DND-41 (cell line): Measurements from ENCODE around the gene IL20RA.
"Not testable (repeated sequence)": the region's sequence is repeated elsewhere in the genome, so short reads cannot be mapped to it uniquely, and the experiment has no call there.

ENCODE experiments used
- ATAC-seq: fragments of 200-7000 bp; cut with Tn5 transposase; 3 replicates; pipeline ENCODE4 v1.9.1; 2021; ENCODE audit warnings: low read depth; ENCODE audit not compliant: insufficient read depth
- DNase-seq: peaks from one replicate; pipeline ENCODE4 v3.0.0-alpha.2; 2020
- H2AFZ ChIP-seq: 2 replicates; pipeline ENCODE4 v1.6.0; 2012; ENCODE audit warnings: low read depth, low read length
- H3K27ac ChIP-seq: 2 replicates; pipeline ENCODE4 v1.5.1; 2012; ENCODE audit warnings: low read length, inconsistent platforms
- H3K27me3 ChIP-seq: fragments of 200-600 bp; sonication (generic); 2 replicates; pipeline ENCODE4 v1.6.0; 2012; ENCODE audit warnings: low read length, mild to moderate bottlenecking, inconsistent platforms; ENCODE audit not compliant: insufficient read depth, poor library complexity
- H3K36me3 ChIP-seq: 2 replicates; pipeline ENCODE4 v1.5.1; 2012; ENCODE audit warnings: low read length, inconsistent platforms; ENCODE audit not compliant: insufficient read depth
- H3K4me1 ChIP-seq: 2 replicates; pipeline ENCODE4 v1.5.1; 2012; ENCODE audit warnings: mild to moderate bottlenecking, low read length; ENCODE audit not compliant: insufficient read depth
- H3K4me2 ChIP-seq: 2 replicates; pipeline ENCODE4 v1.6.0; 2012; ENCODE audit warnings: mild to moderate bottlenecking, moderate library complexity, low read length, inconsistent platforms; ENCODE audit not compliant: insufficient read depth
- H3K4me3 ChIP-seq, 2 experiments: fragments of 200-600 bp in 1 of 2; shearing (Covaris generic) in 1 of 2; 2 replicates each; pipeline ENCODE4 v1.5.1; 2012 to 2016; ENCODE audit warnings: inconsistent platforms in 2 of 2, low read length in 2 of 2, mild to moderate bottlenecking in 2 of 2, low read depth in 1 of 2, moderate library complexity in 1 of 2
- H3K79me2 ChIP-seq: 2 replicates; pipeline ENCODE4 v1.6.0; 2012; ENCODE audit warnings: low read length, inconsistent platforms; ENCODE audit not compliant: insufficient read depth
- H3K9ac ChIP-seq: 2 replicates; pipeline ENCODE4 v1.6.0; 2012; ENCODE audit warnings: low read depth, mild to moderate bottlenecking, inconsistent platforms, low read length, moderate library complexity
- H3K9me3 ChIP-seq: 2 replicates; pipeline ENCODE4 v1.5.1; 2012; ENCODE audit warnings: low read length, moderate library complexity, mild to moderate bottlenecking, inconsistent platforms; ENCODE audit not compliant: insufficient read depth, severe bottlenecking
- H4K20me1 ChIP-seq: 2 replicates; pipeline ENCODE4 v1.6.0; 2012; ENCODE audit warnings: low read length; ENCODE audit not compliant: insufficient read depth
- EZH2 ChIP-seq: IDR thresholded peaks from 3 replicates; pipeline ENCODE4 v1.6.1; 2012; ENCODE audit warnings: borderline replicate concordance, low read depth, mild to moderate bottlenecking, moderate library complexity, low read length, inconsistent platforms; ENCODE audit not compliant: severe bottlenecking
- TF ChIP-seq, protein P1 (sequence below): IDR thresholded peaks from 2 replicates; pipeline ENCODE4 v1.5.1; 2012; ENCODE audit warnings: borderline replicate concordance, low read length, moderate library complexity, mild to moderate bottlenecking; ENCODE audit not compliant: poor library complexity, severe bottlenecking; ENCODE audit errors: extremely low read depth

Gene IL20RA

GRCh38 chr6:137076277-137077068, 31.7 kb upstream of the IL20RA start:
- peak; percentile 75 for DNase-seq
- H3K79me2 ChIP-seq, result no peaks in the 10 kb centered on the region
- TF ChIP-seq EZH2, result no peak
- TF ChIP-seq, protein P1, sequence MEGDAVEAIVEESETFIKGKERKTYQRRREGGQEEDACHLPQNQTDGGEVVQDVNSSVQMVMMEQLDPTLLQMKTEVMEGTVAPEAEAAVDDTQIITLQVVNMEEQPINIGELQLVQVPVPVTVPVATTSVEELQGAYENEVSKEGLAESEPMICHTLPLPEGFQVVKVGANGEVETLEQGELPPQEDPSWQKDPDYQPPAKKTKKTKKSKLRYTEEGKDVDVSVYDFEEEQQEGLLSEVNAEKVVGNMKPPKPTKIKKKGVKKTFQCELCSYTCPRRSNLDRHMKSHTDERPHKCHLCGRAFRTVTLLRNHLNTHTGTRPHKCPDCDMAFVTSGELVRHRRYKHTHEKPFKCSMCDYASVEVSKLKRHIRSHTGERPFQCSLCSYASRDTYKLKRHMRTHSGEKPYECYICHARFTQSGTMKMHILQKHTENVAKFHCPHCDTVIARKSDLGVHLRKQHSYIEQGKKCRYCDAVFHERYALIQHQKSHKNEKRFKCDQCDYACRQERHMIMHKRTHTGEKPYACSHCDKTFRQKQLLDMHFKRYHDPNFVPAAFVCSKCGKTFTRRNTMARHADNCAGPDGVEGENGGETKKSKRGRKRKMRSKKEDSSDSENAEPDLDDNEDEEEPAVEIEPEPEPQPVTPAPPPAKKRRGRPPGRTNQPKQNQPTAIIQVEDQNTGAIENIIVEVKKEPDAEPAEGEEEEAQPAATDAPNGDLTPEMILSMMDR, result peak; percentile 95
- no peak overlapping the region for H2AFZ ChIP-seq
- H3K27me3 ChIP-seq, result no peaks in the 10 kb centered on the region
- no peaks in the 10 kb centered on the region for H4K20me1 ChIP-seq
- H3K27ac ChIP-seq, result no peak overlapping the region
- H3K9me3 ChIP-seq, result no peaks in the 10 kb centered on the region
- no peaks in the 10 kb centered on the region for H3K4me1 ChIP-seq
- no peak overlapping the region for H3K4me3 ChIP-seq
- no peak overlapping the region for H3K9ac ChIP-seq
- peak; percentile 100 for ATAC-seq
- no peak overlapping the region for H3K4me2 ChIP-seq
- no peaks in the 10 kb centered on the region for H3K36me3 ChIP-seq

- H3K36me3 ChIP-seq, H3K9ac ChIP-seq, H3K4me2 ChIP-seq, H3K79me2 ChIP-seq, ATAC-seq, DNase-seq, H3K27ac ChIP-seq, H3K4me1 ChIP-seq, H3K4me3 ChIP-seq, H4K20me1 ChIP-seq, H2AFZ ChIP-seq, H3K9me3 ChIP-seq, H3K27me3 ChIP-seq: not testable (repeated sequence)
These were observed 31.0 kb upstream of the IL20RA start for GRCh38 chr6:137075790-137076189.

DNA sequence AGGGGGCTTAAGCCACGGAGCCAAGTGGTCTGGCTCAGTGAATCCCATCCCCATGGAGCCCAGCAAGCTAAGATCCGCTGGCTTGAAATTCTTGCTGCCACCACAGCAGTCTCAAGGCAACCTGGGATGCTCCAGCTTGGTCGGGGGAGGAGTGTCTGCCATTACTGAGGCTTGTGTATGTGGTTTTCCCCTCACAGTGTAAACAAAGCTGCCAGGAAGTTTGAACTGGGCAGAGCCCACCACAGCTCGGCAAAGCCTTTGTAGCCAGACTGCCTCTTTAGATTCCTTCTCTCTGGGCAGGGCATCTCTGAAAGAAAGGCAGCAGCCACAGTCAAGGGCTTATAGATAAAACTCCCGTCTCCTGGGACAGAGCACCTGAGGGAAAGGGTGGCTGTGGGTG, 25.5 kb upstream of the IL20RA start:
- Histone ChIP-seq H3K4me2 (0 out of 2 replicates have a peak overlapping the region, but pooled peaks have one; percentile 6), H3K36me3 (no peaks in the 10 kb centered on the region), H2AFZ (no peak overlapping the region), H3K27ac (no peak overlapping the region), H3K79me2 (no peaks in the 10 kb centered on the region), H3K9me3 (no peaks in the 10 kb centered on the region), H3K27me3 (peaks cover 8% of the 10 kb centered on the region), H3K9ac (no peak overlapping the region), H3K4me1 (peaks cover 14% of the 10 kb centered on the region), H3K4me3 (no peak overlapping the region), H4K20me1 (no peaks in the 10 kb centered on the region)
- TF ChIP-seq EZH2, result no peak
- TF ChIP-seq, protein P1, result no peak
- ATAC-seq, result peak; percentile 97
- peak; percentile 71 for DNase-seq

DNA sequence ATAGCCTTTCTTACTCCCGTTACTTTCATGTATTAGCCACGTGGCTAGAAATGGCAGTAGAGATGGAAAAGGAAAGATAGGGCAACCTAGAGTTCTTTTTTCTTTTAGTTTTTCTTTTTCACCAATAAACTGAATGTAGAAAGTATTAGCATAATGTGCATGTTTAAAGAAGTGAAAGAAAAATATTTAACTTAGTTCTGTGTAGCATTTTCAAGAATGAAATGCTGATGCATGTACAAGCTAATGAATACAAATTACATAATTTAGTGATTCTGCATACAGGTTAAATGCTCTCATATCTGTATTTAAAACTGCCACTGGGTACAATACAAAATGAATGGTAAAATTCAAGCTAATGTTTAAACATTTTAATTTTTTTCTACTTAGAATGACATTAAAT, 22.6 kb upstream of the IL20RA start:
- Histone ChIP-seq H3K4me3 (no peak overlapping the region), H3K4me2 (no peak overlapping the region), H3K27me3 (peaks cover 8% of the 10 kb centered on the region), H3K27ac (no peak overlapping the region), H2AFZ (no peak overlapping the region), H3K9me3 (no peaks in the 10 kb centered on the region), H3K4me1 (peaks cover 24% of the 10 kb centered on the region), H3K36me3 (no peaks in the 10 kb centered on the region), H3K9ac (no peak overlapping the region), H4K20me1 (no peaks in the 10 kb centered on the region), H3K79me2 (no peaks in the 10 kb centered on the region)
- no peak for DNase-seq
- no peak for TF ChIP-seq EZH2
- ATAC-seq, result no peak
